GM06990 (cell line): ENCODE measurements around the gene RBM20.

ENCODE experiments used
- DNase-seq: peaks from one replicate; pipeline ENCODE4 v3.0.0-alpha.2; 2011; ENCODE audit not compliant: insufficient read length; ENCODE audit errors: extremely low read depth
- H3K27me3 ChIP-seq: replicated peaks from 2 replicates; pipeline ENCODE4 v1.6.0; 2011; ENCODE audit warnings: low read length; ENCODE audit not compliant: control insufficient read depth, insufficient read depth
- H3K36me3 ChIP-seq: 2 replicates; pipeline ENCODE4 v1.5.1; 2011; ENCODE audit warnings: low read length; ENCODE audit not compliant: control insufficient read depth, insufficient read depth
- H3K4me3 ChIP-seq: replicated peaks from 2 replicates; pipeline ENCODE4 v1.5.1; 2011; ENCODE audit warnings: low read depth, mild to moderate bottlenecking, control low read depth, low read length
- CTCF ChIP-seq: IDR thresholded peaks from 2 replicates; pipeline ENCODE4 v1.5.1; 2011; ENCODE audit warnings: low read length, control low read depth, mild to moderate bottlenecking, inconsistent platforms; ENCODE audit not compliant: insufficient read depth, poor library complexity, severe bottlenecking

The RBM20 gene

GRCh38 chr10:110817614-110818013 lies 173.5 kb downstream of the RBM20 start:
- no peak for DNase-seq
- Histone ChIP-seq H3K27me3 (no peaks in the 10 kb centered on the region), H3K4me3 (no peak overlapping the region), H3K36me3 (no peaks in the 10 kb centered on the region)
- TF ChIP-seq CTCF = no peak

- no peak overlapping the region for H3K4me3 ChIP-seq
- DNase-seq = no peak
- no peak for TF ChIP-seq CTCF
- H3K36me3 ChIP-seq = no peaks in the 10 kb centered on the region
- H3K27me3 ChIP-seq = no peaks in the 10 kb centered on the region
Measured at GRCh38 chr10:110818311-110819256, 174.4 kb downstream of the RBM20 start.

- no peaks in the 10 kb centered on the region for H3K36me3 ChIP-seq
- no peak for DNase-seq
Measured at GRCh38 chr10:110820321-110820814, 176.2 kb downstream of the RBM20 start.

GRCh38 chr10:110821508-110821907 lies 177.4 kb downstream of the RBM20 start:
- DNase-seq = no peak
- no peaks in the 10 kb centered on the region for H3K36me3 ChIP-seq
- H3K27me3 ChIP-seq = no peaks in the 10 kb centered on the region
- H3K4me3 ChIP-seq = no peak overlapping the region
- no peak for TF ChIP-seq CTCF

More at GRCh38 chr10:110820321-110820814, 176.2 kb downstream of the RBM20 start:
- H3K27me3 ChIP-seq = no peaks in the 10 kb centered on the region
- no peak for TF ChIP-seq CTCF
- no peak overlapping the region for H3K4me3 ChIP-seq

- H3K27me3 ChIP-seq = no peaks in the 10 kb centered on the region
- DNase-seq = no peak
- TF ChIP-seq CTCF = no peak
- no peaks in the 10 kb centered on the region for H3K36me3 ChIP-seq
- no peak overlapping the region for H3K4me3 ChIP-seq
Measured at GRCh38 chr10:110822035-110822711, 178.0 kb downstream of the RBM20 start.
